ENCODE data around the gene E2F8. TPM values are rescaled to one million over a fixed set of nuclear protein-coding genes. Genes with fewer than 3 reads are reported as not detected.

The E2F8 gene
- total RNA-seq, 5 donors from 2014 or later (not counting 1 experiment from before 2014, with no cell fraction given) = 0.12 to 0.56 (median 0.26) TPM

DNA sequence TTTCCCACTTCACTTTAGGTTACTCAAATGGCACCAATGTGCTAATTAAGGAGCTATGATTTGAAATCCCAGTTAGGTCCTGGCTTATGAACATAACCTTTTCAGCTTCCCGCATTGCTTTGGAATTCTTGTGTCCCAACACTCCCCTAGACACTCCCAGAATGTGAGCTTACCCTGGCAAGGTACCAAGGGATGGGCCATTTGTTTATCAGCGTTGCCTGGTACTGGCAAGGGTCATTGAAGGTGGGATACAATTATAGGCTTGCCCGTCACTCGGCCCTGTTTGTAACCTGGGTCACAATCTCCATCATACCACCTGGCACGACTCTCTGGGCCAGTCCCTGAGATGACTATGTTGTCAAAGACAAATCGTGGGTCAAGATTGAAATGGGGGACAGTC, 44.3 kb downstream of the E2F8 start:
- no peak for ATAC-seq (replicated peaks in 1 of 4)

GRCh38 chr11:19194620-19195308, 46.0 kb downstream of the E2F8 start:
- Histone ChIP-seq H3K9me3 (no peaks in the 10 kb centered on the region), H3K36me3 (ENCODE audit: control insufficient read depth in 2 of 2, extremely low read depth in 1 of 2, insufficient read depth in 1 of 2, low read length in 1 of 2) (no peaks in the 10 kb centered on the region), H3K4me3 (ENCODE audit: control insufficient read depth in 1 of 2, extremely low read depth in 1 of 2, low read length in 1 of 2) (no peak overlapping the region), H3K27me3 (replicated peaks in 1 of 2; ENCODE audit: control insufficient read depth in 2 of 2, extremely low read depth in 1 of 2, insufficient read depth in 2 of 2, low read length in 1 of 2) (no peaks in the 10 kb centered on the region), H3K4me1 (ENCODE audit: control insufficient read depth in 1 of 2, extremely low read depth in 1 of 2, insufficient read depth in 2 of 2, low read length in 2 of 2) (no peaks in the 10 kb centered on the region), H3K27ac (ENCODE audit: low read length) (no peak overlapping the region)
- H3K27ac Mint-ChIP-seq = no peak overlapping the region
- H3K9me3 Mint-ChIP-seq = no peaks in the 10 kb centered on the region
- 100% methylated on average over 1 of the region's 4 CpGs for WGBS (ENCODE audit: insufficient coverage)
- no peaks in the 10 kb centered on the region for H3K4me1 Mint-ChIP-seq
- POLR2A ChIA-PET = no interaction called here
- CTCF ChIA-PET = no interaction called here
- H3K4me3 Mint-ChIP-seq = no peak overlapping the region
- H3K36me3 Mint-ChIP-seq = no peaks in the 10 kb centered on the region
- DNase-seq (no peak), ATAC-seq (replicated peaks in 1 of 4) (no peak)
- no peaks in the 10 kb centered on the region for H3K27me3 Mint-ChIP-seq

More for the DNA sequence above, 44.3 kb downstream of the E2F8 start:
- ChIA-PET CTCF (interaction anchor here in 1 of 2 donors (0.6 kb wide), 1 partner anchor 1097 kb away, joined by 3 read pairs; no protein-coding TSS in a partner anchor), POLR2A (no interaction called here)
- no peak overlapping the region for H3K4me3 Mint-ChIP-seq
- no peaks in the 10 kb centered on the region for H3K9me3 ChIP-seq
- peaks cover 0 to 3% of the 10 kb centered on the region in 2 donors for H3K27me3 Mint-ChIP-seq
- no peak for DNase-seq
- H3K9me3 Mint-ChIP-seq = no peaks in the 10 kb centered on the region
- peaks cover 0 to 3% of the 10 kb centered on the region in 2 experiments for H3K27me3 ChIP-seq (replicated peaks in 1 of 2; ENCODE audit: control insufficient read depth in 2 of 2, extremely low read depth in 1 of 2, insufficient read depth in 2 of 2, low read length in 1 of 2)
- no peaks in the 10 kb centered on the region for H3K36me3 Mint-ChIP-seq
- H3K36me3 ChIP-seq (ENCODE audit: control insufficient read depth in 2 of 2, extremely low read depth in 1 of 2, insufficient read depth in 1 of 2, low read length in 1 of 2) = no peaks in the 10 kb centered on the region
- no CpG with 5 or more reads among the region's 6 CpGs for WGBS (ENCODE audit: insufficient coverage)
- no peak overlapping the region for H3K27ac Mint-ChIP-seq
- H3K4me1 Mint-ChIP-seq = no peaks in the 10 kb centered on the region
- no peak overlapping the region for H3K27ac ChIP-seq (ENCODE audit: low read length)
- H3K4me1 ChIP-seq (ENCODE audit: control insufficient read depth in 1 of 2, extremely low read depth in 1 of 2, insufficient read depth in 2 of 2, low read length in 2 of 2) = no peaks in the 10 kb centered on the region
- H3K4me3 ChIP-seq (ENCODE audit: control insufficient read depth in 1 of 2, extremely low read depth in 1 of 2, low read length in 1 of 2) = no peak overlapping the region

DNA sequence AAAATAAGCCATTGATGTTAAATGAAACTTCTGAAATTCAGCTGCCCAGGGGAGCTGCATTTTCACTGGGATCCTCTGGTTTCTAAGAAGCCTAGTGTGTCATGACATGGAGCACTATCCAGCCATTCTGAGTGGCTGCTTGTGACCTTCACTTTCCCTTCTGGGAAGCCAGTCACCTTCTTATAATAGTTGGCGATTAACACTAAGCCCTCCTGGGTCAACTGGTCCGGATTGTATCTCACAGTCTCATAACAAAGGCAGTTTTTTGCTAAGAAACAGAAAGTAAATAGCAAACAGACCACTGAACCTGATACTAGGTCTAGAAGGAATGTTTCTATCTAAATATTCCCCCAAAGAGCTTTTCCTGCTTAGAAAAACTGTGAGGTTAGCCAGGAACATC, 46.8 kb downstream of the E2F8 start:
- H3K4me3 Mint-ChIP-seq = no peak overlapping the region
- H3K9me3 Mint-ChIP-seq = no peaks in the 10 kb centered on the region
- H3K36me3 Mint-ChIP-seq = no peaks in the 10 kb centered on the region
- Histone ChIP-seq H3K27me3 (replicated peaks in 1 of 2; ENCODE audit: control insufficient read depth in 2 of 2, extremely low read depth in 1 of 2, insufficient read depth in 2 of 2, low read length in 1 of 2) (no peaks in the 10 kb centered on the region), H3K4me1 (ENCODE audit: control insufficient read depth in 1 of 2, extremely low read depth in 1 of 2, insufficient read depth in 2 of 2, low read length in 2 of 2) (no peaks in the 10 kb centered on the region), H3K36me3 (ENCODE audit: control insufficient read depth in 2 of 2, extremely low read depth in 1 of 2, insufficient read depth in 1 of 2, low read length in 1 of 2) (no peaks in the 10 kb centered on the region), H3K9me3 (no peaks in the 10 kb centered on the region), H3K27ac (ENCODE audit: low read length) (no peak overlapping the region), H3K4me3 (ENCODE audit: control insufficient read depth in 1 of 2, extremely low read depth in 1 of 2, low read length in 1 of 2) (no peak overlapping the region)
- H3K4me1 Mint-ChIP-seq = no peaks in the 10 kb centered on the region
- no peaks in the 10 kb centered on the region for H3K27me3 Mint-ChIP-seq
- 83% methylated on average over 2 of the region's 2 CpGs for WGBS (ENCODE audit: insufficient coverage)
- ChIA-PET CTCF (no interaction called here), POLR2A (no interaction called here)
- DNase-seq (no peak), ATAC-seq (replicated peaks in 1 of 4) (no peak)
- no peak overlapping the region for H3K27ac Mint-ChIP-seq

- Histone ChIP-seq H3K27me3 (replicated peaks in 1 of 2; ENCODE audit: control insufficient read depth in 2 of 2, extremely low read depth in 1 of 2, insufficient read depth in 2 of 2, low read length in 1 of 2) (no peaks in the 10 kb centered on the region), H3K4me1 (ENCODE audit: control insufficient read depth in 1 of 2, extremely low read depth in 1 of 2, insufficient read depth in 2 of 2, low read length in 2 of 2) (no peaks in the 10 kb centered on the region), H3K4me3 (ENCODE audit: control insufficient read depth in 1 of 2, extremely low read depth in 1 of 2, low read length in 1 of 2) (no peak overlapping the region), H3K9me3 (no peaks in the 10 kb centered on the region), H3K27ac (ENCODE audit: low read length) (no peak overlapping the region), H3K36me3 (ENCODE audit: control insufficient read depth in 2 of 2, extremely low read depth in 1 of 2, insufficient read depth in 1 of 2, low read length in 1 of 2) (no peaks in the 10 kb centered on the region)
- WGBS (ENCODE audit: insufficient coverage) = 82% methylated on average over 5 of the region's 7 CpGs
- no peak for DNase-seq
- H3K9me3 Mint-ChIP-seq = no peaks in the 10 kb centered on the region
- H3K4me3 Mint-ChIP-seq = no peak overlapping the region
- ChIA-PET POLR2A (no interaction called here), CTCF (no interaction called here)
- H3K4me1 Mint-ChIP-seq = no peaks in the 10 kb centered on the region
- no peaks in the 10 kb centered on the region for H3K27me3 Mint-ChIP-seq
- peaks cover 2% of the 10 kb centered on the region for H3K36me3 Mint-ChIP-seq
- ATAC-seq (replicated peaks in 1 of 4) = no peak
- H3K27ac Mint-ChIP-seq = no peak overlapping the region
These were observed 49.1 kb downstream of the E2F8 start for GRCh38 chr11:19191530-19192169.

- H3K4me3 Mint-ChIP-seq = no peak overlapping the region
- H3K4me1 ChIP-seq (ENCODE audit: control insufficient read depth in 1 of 2, extremely low read depth in 1 of 2, insufficient read depth in 2 of 2, low read length in 2 of 2) = no peaks in the 10 kb centered on the region
- no peaks in the 10 kb centered on the region for H3K27me3 Mint-ChIP-seq
- ChIA-PET POLR2A (no interaction called here), CTCF (interaction anchor here in 1 of 2 donors (0.6 kb wide), 1 partner anchor 15 kb away, joined by 4 read pairs; no protein-coding TSS in a partner anchor)
- no peaks in the 10 kb centered on the region for H3K9me3 ChIP-seq
- H3K4me1 Mint-ChIP-seq = no peaks in the 10 kb centered on the region
- no peak for DNase-seq
- H3K27me3 ChIP-seq (replicated peaks in 1 of 2; ENCODE audit: control insufficient read depth in 2 of 2, extremely low read depth in 1 of 2, insufficient read depth in 2 of 2, low read length in 1 of 2) = no peaks in the 10 kb centered on the region
- no peaks in the 10 kb centered on the region for H3K36me3 ChIP-seq (ENCODE audit: control insufficient read depth in 2 of 2, extremely low read depth in 1 of 2, insufficient read depth in 1 of 2, low read length in 1 of 2)
- 78% methylated on average over 3 of the region's 9 CpGs for WGBS (ENCODE audit: insufficient coverage)
- H3K36me3 Mint-ChIP-seq = peaks cover 16% of the 10 kb centered on the region
- no peak overlapping the region for H3K4me3 ChIP-seq (ENCODE audit: control insufficient read depth in 1 of 2, extremely low read depth in 1 of 2, low read length in 1 of 2)
- H3K9me3 Mint-ChIP-seq = no peaks in the 10 kb centered on the region
- ATAC-seq (replicated peaks in 1 of 4) = no peak
- H3K27ac ChIP-seq (ENCODE audit: low read length) = no peak overlapping the region
- H3K27ac Mint-ChIP-seq = no peak overlapping the region
These were observed 52.9 kb downstream of the E2F8 start for GRCh38 chr11:19187833-19188258.

DNA sequence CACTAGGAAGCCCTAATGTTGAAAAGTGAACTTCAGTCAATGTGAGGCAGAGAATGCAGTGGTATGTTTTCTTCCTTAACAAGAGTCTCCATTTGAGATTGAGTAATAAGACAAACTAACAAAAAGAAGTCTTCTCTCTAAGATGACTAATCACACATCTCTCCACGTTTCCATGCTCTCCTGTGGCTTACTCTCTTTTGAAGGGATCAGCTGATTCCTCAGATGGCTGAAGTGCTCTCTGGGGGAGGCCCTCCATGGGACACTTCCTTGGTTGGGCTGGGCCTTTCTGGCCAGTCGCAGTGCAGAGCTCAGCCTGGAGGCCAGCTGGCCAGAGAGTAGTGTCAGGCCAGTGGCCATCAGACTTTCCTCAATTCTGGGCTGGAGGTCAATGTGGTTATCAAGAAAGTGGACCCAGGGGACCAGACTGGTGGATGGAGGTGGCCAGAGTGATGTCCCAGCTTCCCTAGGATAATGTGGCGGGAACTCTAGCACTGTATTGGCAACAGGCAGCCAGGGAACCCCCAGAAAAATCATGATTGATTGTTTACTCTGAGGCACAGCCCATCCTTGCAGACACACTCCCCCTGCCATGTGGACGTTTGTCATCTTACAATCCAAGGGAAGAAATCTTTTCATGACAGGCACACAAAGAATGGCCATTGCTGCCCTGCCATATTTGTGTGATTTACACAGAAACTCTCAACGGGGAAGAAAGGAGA, 53.5 kb downstream of the E2F8 start:
- no peak overlapping the region for H3K27ac ChIP-seq (ENCODE audit: low read length)
- Mint-ChIP-seq H3K27ac (no peak overlapping the region), H3K27me3 (no peaks in the 10 kb centered on the region), H3K36me3 (peaks cover 16% of the 10 kb centered on the region), H3K4me3 (no peak overlapping the region), H3K9me3 (no peaks in the 10 kb centered on the region), H3K4me1 (no peaks in the 10 kb centered on the region)
- no peaks in the 10 kb centered on the region for H3K9me3 ChIP-seq
- no peak for ATAC-seq (replicated peaks in 1 of 4)
- ChIA-PET POLR2A (no interaction called here), CTCF (no interaction called here)
- no peak for DNase-seq
- no peak overlapping the region for H3K4me3 ChIP-seq (ENCODE audit: control insufficient read depth in 1 of 2, extremely low read depth in 1 of 2, low read length in 1 of 2)
- WGBS (ENCODE audit: insufficient coverage) = 67% methylated on average over 5 of the region's 5 CpGs
- H3K4me1 ChIP-seq (ENCODE audit: control insufficient read depth in 1 of 2, extremely low read depth in 1 of 2, insufficient read depth in 2 of 2, low read length in 2 of 2) = no peaks in the 10 kb centered on the region
- H3K27me3 ChIP-seq (replicated peaks in 1 of 2; ENCODE audit: control insufficient read depth in 2 of 2, extremely low read depth in 1 of 2, insufficient read depth in 2 of 2, low read length in 1 of 2) = no peaks in the 10 kb centered on the region
- H3K36me3 ChIP-seq (ENCODE audit: control insufficient read depth in 2 of 2, extremely low read depth in 1 of 2, insufficient read depth in 1 of 2, low read length in 1 of 2) = no peaks in the 10 kb centered on the region

Data from T-cell (primary cell).